GM12865 (cell line): ENCODE results near the gene C3orf22.

Experiments
- DNase-seq: peaks from one replicate; pipeline ENCODE4 v3.0.0; 2010; ENCODE audit warnings: low read depth
- H3K4me3 ChIP-seq: 2 replicates; pipeline ENCODE4 v1.5.1; 2011; ENCODE audit warnings: mild to moderate bottlenecking, low read depth, low read length, control low read depth
- CTCF ChIP-seq: IDR thresholded peaks from 2 replicates; pipeline ENCODE4 v1.5.1; 2011; ENCODE audit warnings: low read length, control low read depth, low read depth, inconsistent platforms; ENCODE audit not compliant: insufficient read depth; ENCODE audit errors: missing control alignments

The C3orf22 gene

GRCh38 chr3:126516152-126516935, 42.4 kb downstream of the C3orf22 start:
- DNase-seq = no peak
- H3K4me3 ChIP-seq = no peak overlapping the region
- TF ChIP-seq CTCF = no peak

GRCh38 chr3:126515066-126515706, 43.5 kb downstream of the C3orf22 start:
- DNase-seq = no peak
- no peak overlapping the region for H3K4me3 ChIP-seq
- no peak for TF ChIP-seq CTCF

GRCh38 chr3:126514161-126514560, 44.6 kb downstream of the C3orf22 start:
- TF ChIP-seq CTCF = no peak
- H3K4me3 ChIP-seq = no peak overlapping the region
- DNase-seq = no peak

- no peak for DNase-seq
- TF ChIP-seq CTCF = no peak
- no peak overlapping the region for H3K4me3 ChIP-seq
These were observed 45.6 kb downstream of the C3orf22 start for GRCh38 chr3:126512916-126513650.

GRCh38 chr3:126512026-126512425, 46.7 kb downstream of the C3orf22 start:
- no peak for DNase-seq
- no peak overlapping the region for H3K4me3 ChIP-seq
- no peak for TF ChIP-seq CTCF

GRCh38 chr3:126511291-126511690, 47.4 kb downstream of the C3orf22 start:
- no peak for TF ChIP-seq CTCF
- no peak for DNase-seq
- H3K4me3 ChIP-seq = no peak overlapping the region
